Keratinocyte (primary cell): ENCODE results near the gene FMOD.

Experiments
- EZH2 ChIP-seq: IDR thresholded peaks from one replicate; pipeline ENCODE4 v1.6.1; 2012; ENCODE audit warnings: inconsistent platforms, mild to moderate bottlenecking, low read length, moderate library complexity
- TF ChIP-seq, protein P1 (sequence below), 3 experiments: IDR thresholded peaks in 1 of 3; conservative IDR thresholded peaks in 1 of 3; optimal IDR thresholded peaks in 1 of 3; 2 replicates in 2 of 3; 3 replicates in 1 of 3; pipeline versions ENCODE3 to v1.5.1; 2011; ENCODE audit warnings: low read length in 3 of 3, mild to moderate bottlenecking in 3 of 3, moderate library complexity in 2 of 3, control low read depth in 1 of 3, inconsistent platforms in 1 of 3; ENCODE audit not compliant: insufficient read depth in 2 of 3; ENCODE audit errors: extremely low read depth in 1 of 3

DNA sequence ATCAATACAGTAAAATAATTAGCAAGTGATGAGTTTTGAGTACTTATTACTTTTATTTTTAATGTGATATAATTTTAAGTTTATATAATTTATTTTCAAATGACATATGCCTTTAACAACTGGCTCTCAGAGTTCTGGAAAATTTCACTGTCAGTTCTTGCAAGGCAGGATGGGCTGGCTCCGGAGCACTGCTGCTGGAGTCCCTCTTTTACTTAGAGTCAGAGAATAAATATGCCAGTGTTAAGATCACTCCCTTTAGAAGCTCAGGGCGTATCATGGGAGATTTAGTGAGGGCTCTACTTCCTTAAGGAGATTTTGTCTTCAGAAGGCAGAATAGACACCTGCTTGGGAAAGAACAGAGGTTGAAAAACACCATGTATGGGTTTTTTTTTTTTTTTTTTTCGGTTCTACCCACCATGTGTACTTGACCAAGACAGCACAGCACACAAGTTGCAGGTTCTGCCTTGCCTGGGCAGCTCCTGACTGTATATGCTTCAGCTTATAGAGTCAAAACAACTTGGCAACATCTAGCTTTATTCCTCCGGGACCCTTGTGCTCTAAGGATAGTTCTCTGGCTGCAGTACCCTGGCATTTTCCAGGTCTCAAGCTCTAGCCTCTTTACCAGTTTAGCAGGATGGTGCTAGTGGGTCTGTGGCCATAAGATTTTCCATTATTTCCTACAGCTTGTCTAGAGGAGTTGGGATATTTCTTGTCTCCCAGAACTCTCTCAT lies 29.7 kb upstream of the FMOD start:
- TF ChIP-seq, protein P1, sequence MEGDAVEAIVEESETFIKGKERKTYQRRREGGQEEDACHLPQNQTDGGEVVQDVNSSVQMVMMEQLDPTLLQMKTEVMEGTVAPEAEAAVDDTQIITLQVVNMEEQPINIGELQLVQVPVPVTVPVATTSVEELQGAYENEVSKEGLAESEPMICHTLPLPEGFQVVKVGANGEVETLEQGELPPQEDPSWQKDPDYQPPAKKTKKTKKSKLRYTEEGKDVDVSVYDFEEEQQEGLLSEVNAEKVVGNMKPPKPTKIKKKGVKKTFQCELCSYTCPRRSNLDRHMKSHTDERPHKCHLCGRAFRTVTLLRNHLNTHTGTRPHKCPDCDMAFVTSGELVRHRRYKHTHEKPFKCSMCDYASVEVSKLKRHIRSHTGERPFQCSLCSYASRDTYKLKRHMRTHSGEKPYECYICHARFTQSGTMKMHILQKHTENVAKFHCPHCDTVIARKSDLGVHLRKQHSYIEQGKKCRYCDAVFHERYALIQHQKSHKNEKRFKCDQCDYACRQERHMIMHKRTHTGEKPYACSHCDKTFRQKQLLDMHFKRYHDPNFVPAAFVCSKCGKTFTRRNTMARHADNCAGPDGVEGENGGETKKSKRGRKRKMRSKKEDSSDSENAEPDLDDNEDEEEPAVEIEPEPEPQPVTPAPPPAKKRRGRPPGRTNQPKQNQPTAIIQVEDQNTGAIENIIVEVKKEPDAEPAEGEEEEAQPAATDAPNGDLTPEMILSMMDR (optimal IDR thresholded peaks at IDR 0.05 in 1 of 3, IDR thresholded peaks at IDR 0.05 in 1 of 3, conservative IDR thresholded peaks at IDR 0.05 in 1 of 3; ENCODE audit: extremely low read depth in 1 of 3, insufficient read depth in 2 of 3, low read length in 3 of 3), result no peak
- TF ChIP-seq EZH2, result no peak
